Activated CD8-positive, alpha-beta memory T cell treated with anti-CD3 and anti-CD28 coated beads, Interleukin-2, amount 50 U/mL, for 1 hour (primary cell): ENCODE results near the gene NUDT4B.
"Not testable (repeated sequence)": the region's sequence is repeated elsewhere in the genome, so short reads cannot be mapped to it uniquely, and the experiment has no call there.

Experiments used
- DNase-seq: peaks from one replicate; pipeline ENCODE4 v3.0.0-alpha.2; 2020; ENCODE audit errors: extremely low read depth

The NUDT4B gene

DNA sequence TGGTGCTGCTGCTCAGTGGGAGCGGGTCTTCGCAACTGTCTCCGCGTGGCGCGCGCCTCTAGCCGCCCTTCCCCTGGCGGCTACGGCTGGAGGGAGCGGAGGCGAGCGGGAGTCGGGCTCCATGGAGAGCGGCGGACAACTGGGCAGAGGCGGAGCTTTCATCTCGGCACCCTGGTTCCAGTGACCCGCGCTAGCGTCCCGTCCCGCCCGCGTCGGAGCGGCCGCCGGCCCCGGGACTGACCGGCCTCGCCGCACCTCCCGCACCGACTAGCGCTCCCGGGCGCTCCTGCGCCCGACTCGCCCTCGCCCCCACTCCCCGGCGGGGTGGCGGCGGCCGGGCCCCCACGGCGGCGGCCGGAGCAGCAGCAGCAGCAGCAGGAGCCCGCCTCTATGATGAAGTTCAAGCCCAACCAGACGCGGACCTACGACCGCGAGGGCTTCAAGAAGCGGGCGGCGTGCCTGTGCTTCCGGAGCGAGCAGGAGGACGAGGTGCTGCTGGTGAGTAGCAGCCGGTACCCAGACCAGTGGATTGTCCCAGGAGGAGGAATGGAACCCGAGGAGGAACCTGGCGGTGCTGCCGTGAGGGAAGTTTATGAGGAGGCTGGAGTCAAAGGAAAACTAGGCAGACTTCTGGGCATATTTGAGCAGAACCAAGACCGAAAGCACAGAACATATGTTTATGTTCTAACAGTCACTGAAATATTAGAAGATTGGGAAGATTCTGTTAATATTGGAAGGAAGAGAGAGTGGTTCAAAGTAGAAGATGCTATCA is at the start of gene NUDT4B:
NUDT4B (plus strand) TSS at position 212 of the 772 bp plus-strand sequence; CDS start at position 391, 179 bp downstream.
- DNase-seq = not testable (repeated sequence)

DNA sequence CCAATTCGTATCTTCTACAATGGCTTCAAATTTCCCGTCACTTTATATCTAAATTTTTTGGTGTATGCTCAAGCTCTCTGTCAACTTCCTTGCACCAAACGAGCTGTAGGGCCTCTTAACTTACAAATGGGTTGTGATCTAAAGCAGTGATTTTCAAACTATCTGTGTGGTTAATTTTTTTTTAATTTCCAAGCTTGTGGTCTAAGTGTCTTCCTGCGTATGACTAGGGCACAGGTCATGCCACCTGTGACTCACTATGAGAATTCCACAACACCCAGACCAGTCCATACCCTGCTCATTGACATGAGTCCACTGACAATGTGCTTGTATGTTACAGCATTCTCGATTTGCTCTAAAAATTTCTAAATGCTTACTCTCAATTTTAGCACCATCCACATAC is 49.2 kb upstream of the NUDT4B start:
- not testable (repeated sequence) for DNase-seq

DNA sequence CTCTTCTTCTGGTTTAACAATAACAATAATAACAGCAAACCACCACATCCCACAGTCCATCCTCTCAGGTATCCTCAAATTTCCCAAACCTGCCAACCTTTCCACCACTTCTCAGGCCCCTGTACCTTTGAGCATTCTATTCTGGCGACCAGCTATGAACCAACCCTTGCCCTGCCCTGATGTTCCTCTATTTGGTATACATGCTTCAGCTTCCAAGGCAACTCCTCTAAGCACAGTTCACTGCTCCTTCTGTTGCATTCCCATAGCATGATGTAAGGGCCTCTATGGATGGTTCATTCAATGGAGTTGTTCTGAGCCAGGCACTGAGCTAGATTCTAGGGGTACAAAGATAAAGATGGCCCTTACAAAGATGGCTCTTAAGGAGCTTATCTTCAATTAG is 46.3 kb upstream of the NUDT4B start:
- DNase-seq = not testable (repeated sequence)

DNA sequence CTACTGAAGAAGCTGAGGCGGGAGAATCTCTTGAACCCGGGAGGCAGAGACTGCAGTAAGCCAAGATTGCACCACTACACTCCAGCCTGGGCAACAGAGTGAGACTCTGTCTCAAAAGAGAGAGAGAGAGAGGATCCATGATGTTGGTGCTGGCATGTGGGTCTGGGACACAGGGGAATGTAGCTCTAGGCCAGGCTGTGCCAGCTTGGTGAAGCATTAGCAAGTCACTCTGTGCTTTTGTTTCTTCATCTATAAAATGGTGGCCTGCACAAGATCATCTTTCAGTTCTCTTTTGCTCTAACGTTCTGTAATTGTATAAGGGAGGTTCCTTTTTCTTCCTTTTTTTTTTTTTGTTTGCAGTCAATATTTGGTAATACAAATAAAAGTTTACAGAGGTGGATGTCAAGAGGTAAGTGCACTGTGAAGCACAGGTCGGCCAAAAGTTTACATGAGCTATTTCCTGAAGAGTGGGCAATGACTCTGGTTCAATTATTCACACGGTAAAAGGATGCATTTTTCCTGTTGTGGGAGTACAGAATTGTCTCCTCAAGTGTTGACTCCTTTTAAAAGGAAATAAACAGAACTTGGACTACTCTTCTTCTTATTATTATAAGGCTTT is 44.5 kb upstream of the NUDT4B start:
- not testable (repeated sequence) for DNase-seq

DNA sequence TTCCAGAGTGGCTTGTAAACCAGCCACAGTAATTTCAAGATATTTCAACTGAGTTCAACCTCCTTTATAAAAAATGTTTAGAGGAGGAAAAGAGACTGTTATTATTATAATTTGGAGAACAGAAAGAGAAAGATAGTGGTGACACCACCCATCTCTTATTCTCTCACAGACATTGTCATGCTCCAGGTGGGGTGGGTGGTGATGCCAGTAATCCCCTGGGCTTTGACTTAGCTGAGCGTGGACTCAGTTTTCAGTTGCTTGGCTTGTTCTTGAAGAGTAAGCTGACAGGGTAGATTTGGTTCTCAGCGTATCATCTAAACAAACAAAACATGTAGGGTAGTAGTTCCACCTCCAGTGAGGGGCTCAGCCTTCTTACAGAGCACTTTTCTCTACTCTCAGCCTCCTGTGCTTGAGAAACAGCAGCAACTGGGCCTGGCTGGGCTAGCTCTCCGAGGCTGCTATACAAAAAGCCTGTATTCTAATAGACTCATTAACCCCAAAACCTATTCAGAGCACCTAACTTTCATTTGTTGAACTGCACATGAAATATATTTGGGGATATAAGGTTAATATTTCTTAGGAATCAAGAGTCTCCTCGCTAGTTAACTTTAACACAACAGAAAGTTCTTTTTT is 43.1 kb upstream of the NUDT4B start:
- not testable (repeated sequence) for DNase-seq

DNA sequence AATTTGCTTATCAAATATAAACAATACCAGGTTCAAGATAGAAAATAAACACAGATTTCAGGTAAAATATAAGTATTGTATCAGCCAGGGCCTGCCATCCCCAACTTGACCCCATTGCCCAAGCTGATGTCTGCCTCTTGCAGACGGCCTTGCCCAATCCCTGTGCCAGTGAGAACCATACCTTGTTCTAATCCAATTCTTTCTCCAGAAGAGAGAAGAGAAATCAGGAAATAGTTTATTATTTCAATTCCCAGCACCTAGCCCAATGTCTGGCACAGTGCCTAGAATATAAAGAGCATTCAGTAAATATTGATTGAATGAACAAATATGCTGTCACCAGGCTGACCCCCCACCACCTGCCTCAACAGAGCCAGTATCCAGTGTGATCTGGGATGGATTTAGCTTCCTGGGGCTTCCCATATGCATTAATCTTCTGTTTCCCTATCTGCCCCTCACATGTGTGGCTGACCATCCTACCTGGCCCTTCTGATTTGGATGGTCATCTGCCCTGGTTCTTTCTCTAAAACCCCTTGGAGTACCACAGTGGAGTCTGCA is 39.7 kb upstream of the NUDT4B start:
- not testable (repeated sequence) for DNase-seq

DNA sequence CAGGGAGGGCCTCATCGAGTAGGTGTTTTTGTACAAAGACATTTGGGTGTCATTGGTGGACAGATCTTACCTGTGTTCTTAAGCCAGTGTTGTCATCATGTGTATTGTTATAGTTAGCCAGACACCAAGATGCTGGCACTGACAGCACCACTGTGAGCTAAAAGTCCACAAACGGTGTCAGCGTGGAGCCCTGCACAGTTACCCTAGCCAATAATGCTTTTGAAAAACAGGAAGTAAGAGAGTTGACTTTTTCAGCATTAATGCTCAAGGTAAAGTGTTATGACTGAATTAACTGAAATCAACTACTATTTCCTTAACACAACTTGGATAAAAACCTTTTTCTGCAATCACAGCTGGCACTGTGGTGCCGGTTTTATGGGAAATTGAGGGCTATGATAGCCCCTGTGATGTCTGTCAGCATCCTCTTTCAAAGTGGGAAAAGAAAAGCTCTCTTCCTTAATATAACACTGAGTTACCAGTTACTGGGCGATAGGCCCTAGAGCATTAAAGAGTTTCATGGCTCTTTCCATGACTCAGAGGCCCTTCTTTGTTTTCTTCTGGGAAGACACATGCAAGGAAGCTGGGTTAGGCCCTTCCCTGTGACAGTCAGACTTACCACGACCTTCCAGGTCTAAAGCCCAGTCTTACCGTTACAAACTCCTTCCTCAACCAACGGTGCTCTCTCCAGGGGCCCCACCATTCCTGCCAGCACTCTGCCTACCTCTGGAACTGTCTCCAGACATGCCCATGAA is 37.6 kb upstream of the NUDT4B start:
- not testable (repeated sequence) for DNase-seq

DNA sequence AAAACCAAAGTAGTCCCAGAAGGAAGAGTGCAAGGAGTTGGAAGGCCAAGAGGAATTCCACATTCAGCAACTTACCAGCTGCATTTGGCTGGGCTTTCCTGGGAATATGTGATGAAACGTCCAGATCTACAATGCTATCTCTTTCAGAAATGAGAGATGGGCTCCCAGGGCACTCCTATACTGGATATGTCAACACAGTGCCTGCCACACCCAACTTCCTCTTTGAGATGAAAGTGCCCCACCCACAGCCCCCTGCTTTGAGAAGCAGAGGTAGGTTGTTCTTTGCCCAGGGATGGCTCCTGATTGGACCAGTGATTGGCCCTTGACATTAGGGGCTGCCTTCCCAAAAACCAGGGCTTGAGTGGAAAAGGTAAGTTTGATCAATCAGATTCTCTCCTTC is 36.2 kb upstream of the NUDT4B start:
- not testable (repeated sequence) for DNase-seq

DNA sequence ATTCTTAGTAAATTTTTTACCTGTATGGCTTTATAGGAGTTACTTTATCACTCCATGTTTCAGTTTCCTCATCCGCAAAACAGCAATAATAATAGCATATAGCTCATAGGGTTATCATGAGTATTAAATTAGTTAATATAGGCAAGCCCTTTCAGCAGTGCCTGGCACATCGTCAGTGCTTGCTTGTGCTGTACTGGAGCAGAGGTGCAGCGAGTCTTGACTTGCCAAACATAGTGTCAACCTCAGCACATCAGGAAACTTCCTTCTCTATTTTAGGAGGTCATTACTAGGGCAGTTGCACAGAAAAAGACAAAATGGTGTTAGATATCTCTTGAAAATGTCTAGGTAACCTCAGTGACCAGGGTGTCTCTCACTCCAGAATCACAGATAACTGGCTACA is 33.1 kb upstream of the NUDT4B start:
- not testable (repeated sequence) for DNase-seq

DNA sequence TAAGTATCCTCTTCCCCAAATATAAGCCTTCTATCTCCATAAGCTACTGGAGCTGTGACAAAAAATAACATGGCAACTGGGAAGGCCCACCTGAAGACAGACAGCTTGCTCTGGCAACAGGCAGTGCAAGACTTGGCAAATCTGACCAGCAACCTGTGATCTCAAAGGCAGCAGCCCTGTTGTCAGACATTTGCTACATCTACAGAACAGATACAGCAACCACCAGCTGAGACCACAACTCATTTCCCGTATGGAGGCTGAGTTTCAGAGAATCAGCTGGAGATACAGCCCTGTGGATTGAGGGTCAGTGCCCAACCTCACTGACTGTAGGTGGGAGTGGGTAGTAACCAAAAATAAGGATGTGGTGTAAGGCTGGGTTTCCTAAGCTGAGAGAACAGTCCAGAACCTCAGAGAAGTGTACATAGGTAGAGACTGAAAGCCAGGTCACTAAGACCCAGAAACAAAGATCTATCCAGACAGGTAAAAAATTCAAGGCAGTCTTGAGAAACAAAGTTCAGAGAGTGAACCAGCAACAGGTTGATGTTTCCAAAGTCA is 31.5 kb upstream of the NUDT4B start:
- not testable (repeated sequence) for DNase-seq

DNA sequence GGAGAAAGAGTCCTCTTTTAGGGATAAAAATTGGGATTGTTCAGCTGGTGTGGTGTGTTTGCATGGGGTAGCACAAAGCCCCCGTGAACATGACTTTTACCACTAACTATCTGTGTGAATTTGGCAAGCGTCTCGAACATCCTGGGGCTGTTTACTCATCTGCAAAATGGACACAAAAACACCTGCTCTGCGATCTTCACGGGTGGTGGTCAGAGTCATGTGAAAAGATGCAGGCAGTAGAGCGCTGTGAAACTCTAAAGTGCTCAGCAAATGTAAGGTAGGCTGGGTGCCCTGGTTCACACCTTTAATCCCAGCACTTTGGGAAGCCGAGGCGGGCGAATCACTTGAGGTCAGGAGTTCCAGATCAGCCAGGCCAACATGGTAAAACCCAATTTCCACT is 27.7 kb upstream of the NUDT4B start:
- not testable (repeated sequence) for DNase-seq

DNA sequence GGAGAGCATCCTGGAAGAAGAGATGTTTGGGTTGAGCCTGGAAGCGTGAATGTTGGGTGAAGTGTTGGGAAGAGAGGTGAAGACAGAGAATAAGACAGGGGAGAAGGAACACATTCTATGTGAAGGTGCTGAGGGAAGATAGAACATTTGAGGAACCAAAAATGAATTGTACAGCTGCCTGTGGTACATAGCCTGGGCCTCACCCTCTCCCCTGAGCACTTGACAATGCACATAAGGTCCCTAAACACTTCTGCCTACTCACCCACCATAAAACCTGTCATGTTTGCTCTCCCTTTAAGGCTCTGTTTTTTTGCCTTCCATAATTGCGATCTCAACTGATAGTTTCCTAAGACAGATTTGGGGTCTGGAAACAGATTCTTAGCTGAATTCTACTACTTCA is 25.8 kb upstream of the NUDT4B start:
- not testable (repeated sequence) for DNase-seq

DNA sequence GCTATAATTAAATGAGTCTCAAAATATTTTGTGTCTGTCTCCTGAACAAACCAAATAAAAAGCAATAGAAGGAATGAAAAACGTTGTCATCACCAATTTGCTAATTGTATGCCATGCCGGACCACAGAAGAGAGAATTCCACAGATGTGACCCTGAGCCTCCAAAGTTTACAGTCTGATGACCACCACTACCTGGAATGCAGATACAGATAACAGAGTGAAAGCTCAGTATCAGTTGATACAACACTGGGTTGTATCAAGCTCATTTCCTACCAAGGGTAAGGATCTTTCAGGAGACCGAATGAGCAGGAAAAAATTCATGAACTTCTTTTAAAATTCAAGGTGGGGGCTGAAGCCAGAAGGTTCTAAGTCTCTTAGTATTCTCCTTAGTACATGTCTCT is 25.1 kb upstream of the NUDT4B start:
- DNase-seq = not testable (repeated sequence)

DNA sequence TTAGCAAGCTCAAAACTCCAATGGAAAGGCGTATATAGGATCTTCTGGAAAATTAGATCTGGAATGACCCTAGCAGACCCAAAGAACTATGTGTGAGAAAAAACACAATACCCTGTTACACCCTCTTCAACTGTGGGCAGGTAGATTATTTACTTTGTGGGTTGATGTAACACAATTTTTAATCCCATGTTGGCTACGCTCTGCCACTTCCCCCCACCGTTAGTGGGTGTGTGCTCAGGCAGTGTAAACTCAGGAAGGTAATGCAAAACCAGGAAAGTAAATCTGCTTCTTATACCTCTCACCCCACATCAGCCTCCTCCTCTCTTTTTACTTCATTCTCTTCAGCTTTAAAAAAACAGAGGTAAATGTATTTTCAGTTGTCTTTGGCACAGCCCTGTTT is 23.7 kb upstream of the NUDT4B start:
- DNase-seq = not testable (repeated sequence)

DNA sequence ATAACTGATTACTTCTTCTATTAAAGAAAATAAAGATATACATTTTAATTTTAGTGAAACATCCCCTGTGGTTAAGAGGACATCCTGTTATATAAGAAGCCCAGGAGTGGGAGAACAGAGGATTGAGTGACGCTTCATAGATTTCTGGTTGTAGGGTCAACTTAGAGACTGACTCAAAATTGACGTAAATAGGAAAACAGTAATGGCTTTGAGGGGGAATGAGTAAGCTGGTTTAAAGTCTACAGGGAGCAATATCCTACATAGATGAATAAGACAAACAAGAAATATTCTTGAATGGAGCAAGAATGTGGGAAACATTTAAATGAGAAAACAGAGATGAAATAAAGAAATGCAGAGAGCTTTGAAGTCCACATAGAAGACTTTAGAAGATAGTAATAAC is 20.7 kb upstream of the NUDT4B start:
- DNase-seq = not testable (repeated sequence)

DNA sequence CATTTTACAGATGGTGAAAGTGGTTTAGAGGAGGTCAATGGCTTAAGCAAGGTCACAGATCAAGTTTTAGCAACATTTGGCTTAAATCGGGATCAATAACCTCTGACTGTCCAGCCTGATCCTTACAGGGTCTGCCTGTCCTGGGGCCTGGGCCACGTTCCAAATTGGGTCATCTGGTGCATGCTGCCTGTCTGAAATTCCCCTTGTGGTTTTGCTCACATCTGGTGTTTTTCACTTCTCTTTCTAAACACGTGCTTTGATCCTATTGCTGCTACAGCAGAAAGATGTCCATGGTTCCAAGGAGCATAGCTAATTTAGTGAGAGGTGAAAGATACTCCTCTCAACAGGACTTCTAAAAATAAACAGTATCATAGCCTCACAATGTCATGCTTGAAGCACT is 19.4 kb upstream of the NUDT4B start:
- DNase-seq = not testable (repeated sequence)

DNA sequence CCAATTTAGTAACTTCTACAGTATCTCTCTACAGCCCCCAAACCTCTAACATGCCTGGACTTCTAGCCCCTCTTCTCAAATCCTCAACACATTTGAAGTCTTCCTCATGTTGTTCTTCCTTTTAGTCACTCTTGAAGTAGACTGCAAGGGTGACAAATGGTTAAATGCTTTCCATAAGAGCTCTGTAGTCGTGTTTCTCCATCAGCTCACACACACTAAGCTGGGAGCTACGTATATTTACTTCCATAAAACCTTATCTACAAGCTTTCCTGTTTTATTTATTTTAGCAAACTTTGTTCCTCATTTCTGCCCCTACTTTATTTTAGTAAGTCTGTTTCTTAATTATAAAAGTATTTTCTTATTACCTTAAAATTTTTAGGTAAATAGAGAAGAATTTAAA is 19.0 kb upstream of the NUDT4B start:
- DNase-seq = not testable (repeated sequence)

DNA sequence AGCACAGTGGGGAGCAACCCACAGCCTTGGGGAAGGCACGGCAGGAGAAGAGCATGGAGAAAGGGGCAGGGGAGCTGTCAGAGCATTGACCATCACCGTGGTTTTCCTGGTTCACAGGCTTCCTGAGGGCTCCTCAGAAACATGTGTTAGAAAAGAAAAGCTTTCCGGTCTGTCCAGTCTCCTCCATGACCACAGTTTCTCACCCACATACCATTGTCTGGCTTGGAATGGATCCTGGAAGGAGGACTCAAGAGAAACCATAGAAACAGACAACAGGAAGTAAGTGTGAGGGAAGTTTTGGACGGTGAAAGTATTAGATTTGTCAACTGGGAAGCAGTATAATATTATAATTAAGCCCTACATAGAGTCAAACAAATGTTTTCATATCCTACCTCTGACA is 16.3 kb upstream of the NUDT4B start:
- not testable (repeated sequence) for DNase-seq

DNA sequence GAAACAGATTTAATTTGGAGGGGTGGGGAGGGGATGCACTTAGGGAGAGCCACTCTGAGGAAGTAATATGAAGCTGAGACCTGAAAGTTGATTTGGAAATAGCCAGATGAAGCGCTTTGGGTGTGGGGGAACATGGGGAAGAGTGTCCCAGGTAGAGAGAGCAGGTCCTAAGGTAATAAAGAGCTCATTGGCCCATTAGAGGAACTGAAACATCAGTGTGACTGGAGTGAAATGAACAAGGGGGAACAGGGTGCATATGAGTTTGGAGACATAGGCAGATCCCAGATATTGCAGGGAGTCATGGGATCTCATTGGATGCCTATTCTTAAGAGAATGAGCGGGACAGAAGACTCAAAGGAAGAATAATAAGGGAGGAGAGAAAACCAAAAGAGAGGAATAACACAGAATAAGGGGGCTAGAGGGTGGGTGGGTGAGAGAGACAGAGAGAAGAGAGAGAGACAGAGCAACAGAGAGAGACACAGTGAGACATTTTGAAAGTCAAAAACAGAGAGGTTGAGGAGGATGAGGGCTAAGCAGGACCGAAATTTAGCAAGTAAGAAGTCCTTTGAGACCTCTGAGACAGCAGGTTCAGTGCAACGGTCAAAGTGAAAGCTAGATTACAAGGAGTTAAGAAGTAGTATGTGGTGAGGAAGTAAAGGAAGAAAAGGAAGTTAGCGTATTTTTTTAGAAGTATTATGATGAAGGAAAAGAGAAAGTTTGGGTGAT is 14.8 kb upstream of the NUDT4B start:
- DNase-seq = not testable (repeated sequence)

DNA sequence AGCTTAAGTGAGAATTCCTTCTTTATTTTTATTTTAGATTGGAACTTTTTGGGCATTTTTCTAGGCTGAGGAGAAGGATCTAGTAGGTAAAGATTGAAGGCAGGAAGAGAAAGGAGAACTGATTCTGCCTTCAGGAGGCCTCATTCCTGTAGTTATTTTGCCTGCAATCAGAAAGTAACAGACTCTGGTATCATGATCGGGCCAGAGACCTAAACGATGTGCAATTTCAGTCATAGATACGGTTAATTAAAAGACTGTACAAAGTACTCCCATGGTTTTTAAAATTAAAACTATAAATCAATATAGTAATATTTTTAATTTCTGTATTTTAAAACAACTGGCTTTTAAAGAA is 14.3 kb upstream of the NUDT4B start:
- DNase-seq = not testable (repeated sequence)

DNA sequence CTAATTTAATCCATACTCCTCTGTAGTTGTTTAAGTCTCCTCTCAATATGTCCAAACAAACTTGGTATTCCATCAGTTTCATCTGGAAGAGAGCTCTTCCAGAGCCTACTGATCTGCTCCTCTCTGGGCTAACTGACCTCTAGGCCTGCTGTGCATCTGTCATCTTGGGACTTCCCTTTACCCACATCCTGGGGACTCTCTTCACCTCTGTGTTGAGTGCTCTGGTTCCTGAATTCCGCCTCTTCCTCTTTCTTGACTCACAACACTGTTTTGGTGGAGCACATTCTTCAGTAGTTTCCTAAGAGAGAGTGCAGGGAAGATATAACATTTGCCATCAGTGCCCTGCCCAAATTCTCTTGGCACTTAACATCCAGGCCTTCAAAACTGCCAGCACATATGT is 13.0 kb upstream of the NUDT4B start:
- DNase-seq = not testable (repeated sequence)
